Measurements from ENCODE around the gene B3GALNT2.
A peak's percentile ranks its signal among the peaks of the same experiment; 100 is the strongest.

B3GALNT2 gene

GRCh38 chr1:235495030-235495429 is 9.2 kb downstream of the B3GALNT2 start:
- H3K36me3 Mint-ChIP-seq (ENCODE audit: low read depth), result peaks cover 61% of the 10 kb centered on the region
- H3K9me3 Mint-ChIP-seq, result no peaks in the 10 kb centered on the region
- H3K4me1 Mint-ChIP-seq, result peaks cover 7% of the 10 kb centered on the region
- no peaks in the 10 kb centered on the region for H3K27me3 Mint-ChIP-seq (ENCODE audit: low read depth, poor library complexity)
- DNase-seq, result no peak
- no peak for TF ChIP-seq CTCF (IDR thresholded peaks at IDR 0.05)
- H3K4me3 Mint-ChIP-seq, result no peak overlapping the region
- H3K27ac Mint-ChIP-seq, result no peak overlapping the region

- DNase-seq, result no peak
- no peak for TF ChIP-seq CTCF (IDR thresholded peaks at IDR 0.05)
Measured at GRCh38 chr1:235494531-235494930, 9.7 kb downstream of the B3GALNT2 start.

GRCh38 chr1:235491644-235492043 is 12.6 kb downstream of the B3GALNT2 start:
- Mint-ChIP-seq H3K27me3 (ENCODE audit: low read depth, poor library complexity) (no peaks in the 10 kb centered on the region), H3K9me3 (no peaks in the 10 kb centered on the region), H3K36me3 (ENCODE audit: low read depth) (peaks cover 65% of the 10 kb centered on the region), H3K27ac (peak overlapping the region; percentile 72), H3K4me1 (no peaks in the 10 kb centered on the region), H3K4me3 (no peak overlapping the region)
- no peak for TF ChIP-seq CTCF (IDR thresholded peaks at IDR 0.05)
- no peak for DNase-seq

More at GRCh38 chr1:235494531-235494930, 9.7 kb downstream of the B3GALNT2 start:
- Mint-ChIP-seq H3K4me3 (no peak overlapping the region), H3K27ac (no peak overlapping the region), H3K27me3 (ENCODE audit: low read depth, poor library complexity) (no peaks in the 10 kb centered on the region), H3K36me3 (ENCODE audit: low read depth) (peaks cover 61% of the 10 kb centered on the region), H3K4me1 (peaks cover 7% of the 10 kb centered on the region), H3K9me3 (no peaks in the 10 kb centered on the region)

- Mint-ChIP-seq H3K4me1 (no peaks in the 10 kb centered on the region), H3K4me3 (no peak overlapping the region), H3K27ac (no peak overlapping the region), H3K9me3 (peaks cover 21% of the 10 kb centered on the region), H3K36me3 (ENCODE audit: low read depth) (peaks cover 80% of the 10 kb centered on the region), H3K27me3 (ENCODE audit: low read depth, poor library complexity) (no peaks in the 10 kb centered on the region)
- no peak for TF ChIP-seq CTCF (IDR thresholded peaks at IDR 0.05)
- no peak for DNase-seq
Measured at GRCh38 chr1:235486321-235486720, 17.9 kb downstream of the B3GALNT2 start.

GRCh38 chr1:235485558-235485957 is 18.7 kb downstream of the B3GALNT2 start:
- H3K36me3 Mint-ChIP-seq (ENCODE audit: low read depth), result peaks cover 86% of the 10 kb centered on the region

More at GRCh38 chr1:235485558-235485957, 18.7 kb downstream of the B3GALNT2 start:
- peaks cover 21% of the 10 kb centered on the region for H3K9me3 Mint-ChIP-seq
- no peak for DNase-seq
- no peak overlapping the region for H3K4me3 Mint-ChIP-seq
- H3K27me3 Mint-ChIP-seq (ENCODE audit: low read depth, poor library complexity), result no peaks in the 10 kb centered on the region
- no peak overlapping the region for H3K27ac Mint-ChIP-seq
- H3K4me1 Mint-ChIP-seq, result no peaks in the 10 kb centered on the region
- no peak for TF ChIP-seq CTCF (IDR thresholded peaks at IDR 0.05)
